Measurements from ENCODE around the gene HCN2. TPM values are rescaled to one million over a fixed set of nuclear protein-coding genes. Genes with fewer than 3 reads are reported as not detected.

Gene HCN2
- total RNA-seq, 1 experiment from 2014 or later = 1.5 TPM

- intact Hi-C loops (cut with micrococcal nuclease; ENCODE audit: unreplicated experiment) = no loop called here
- no peak overlapping the region for H3K27ac ChIP-seq
- no peaks in the 10 kb centered on the region for H3K9me2 ChIP-seq (ENCODE audit: insufficient read depth)
- no peak for DNase-seq
- peaks cover 24% of the 10 kb centered on the region for H3K4me1 ChIP-seq (replicated peaks; ENCODE audit: insufficient read depth)
- H2AFZ ChIP-seq = no peak overlapping the region
- no peaks in the 10 kb centered on the region for H3K79me2 ChIP-seq (ENCODE audit: low read depth)
- H4K20me1 ChIP-seq (ENCODE audit: insufficient read depth) = no peaks in the 10 kb centered on the region
- H3K4me2 ChIP-seq = no peak overlapping the region
- H3K27me3 ChIP-seq (ENCODE audit: insufficient read depth, low read depth) = no peaks in the 10 kb centered on the region
- ChIA-PET POLR2A (ENCODE audit: unreplicated experiment) (no interaction called here), CTCF (no interaction called here)
- no peak for TF ChIP-seq EZH2 (IDR thresholded peaks at IDR 0.05; ENCODE audit: low read depth)
- BruUV-seq (replicated peaks) = no TSS peak
- H3F3A ChIP-seq (ENCODE audit: insufficient read depth, low read depth) = peaks cover 16% of the 10 kb centered on the region; the same call in 1 of the 2 replicates
- H3K4me3 ChIP-seq = no peak overlapping the region
- H3K9me3 ChIP-seq (ENCODE audit: insufficient read depth, low read depth) = no peaks in the 10 kb centered on the region
- no peaks in the 10 kb centered on the region for H3K36me3 ChIP-seq (ENCODE audit: low read depth)
Measured at GRCh38 chr19:560121-560520, 29.6 kb upstream of the HCN2 start.

- Histone ChIP-seq H3K4me3 (no peak overlapping the region), H3F3A (ENCODE audit: insufficient read depth, low read depth) (peaks cover 18% of the 10 kb centered on the region), H3K9me2 (ENCODE audit: insufficient read depth) (no peaks in the 10 kb centered on the region), H2AFZ (no peak overlapping the region), H3K4me1 (replicated peaks; ENCODE audit: insufficient read depth) (no peaks in the 10 kb centered on the region), H3K27ac (no peak overlapping the region), H4K20me1 (ENCODE audit: insufficient read depth) (no peaks in the 10 kb centered on the region), H3K36me3 (ENCODE audit: low read depth) (no peaks in the 10 kb centered on the region), H3K9me3 (ENCODE audit: insufficient read depth, low read depth) (no peaks in the 10 kb centered on the region), H3K4me2 (no peak overlapping the region), H3K79me2 (ENCODE audit: low read depth) (no peaks in the 10 kb centered on the region), H3K27me3 (ENCODE audit: insufficient read depth, low read depth) (no peaks in the 10 kb centered on the region)
- BruUV-seq (replicated peaks) = no TSS peak
- POLR2A ChIA-PET (ENCODE audit: unreplicated experiment) = no interaction called here
- no peak for DNase-seq
- CTCF ChIA-PET = no interaction called here
- no peak for TF ChIP-seq EZH2 (IDR thresholded peaks at IDR 0.05; ENCODE audit: low read depth)
- no peak for TF ChIP-seq CTCF (conservative IDR thresholded peaks at IDR 0.05)
- intact Hi-C loops (cut with micrococcal nuclease; ENCODE audit: unreplicated experiment) = no loop called here
Measured at GRCh38 chr19:566403-566802, 23.3 kb upstream of the HCN2 start.

GRCh38 chr19:566844-567243 lies 22.8 kb upstream of the HCN2 start:
- DNase-seq = no peak
- Histone ChIP-seq H3K4me2 (no peak overlapping the region), H4K20me1 (ENCODE audit: insufficient read depth) (no peaks in the 10 kb centered on the region), H2AFZ (no peak overlapping the region), H3K4me3 (no peak overlapping the region), H3K27ac (no peak overlapping the region), H3K9me3 (ENCODE audit: insufficient read depth, low read depth) (no peaks in the 10 kb centered on the region), H3K79me2 (ENCODE audit: low read depth) (no peaks in the 10 kb centered on the region), H3K36me3 (ENCODE audit: low read depth) (no peaks in the 10 kb centered on the region), H3F3A (ENCODE audit: insufficient read depth, low read depth) (peaks cover 23% of the 10 kb centered on the region), H3K27me3 (ENCODE audit: insufficient read depth, low read depth) (no peaks in the 10 kb centered on the region), H3K9me2 (ENCODE audit: insufficient read depth) (no peaks in the 10 kb centered on the region), H3K4me1 (replicated peaks; ENCODE audit: insufficient read depth) (no peaks in the 10 kb centered on the region)
- no TSS peak for BruUV-seq (replicated peaks)
- ChIA-PET CTCF (no interaction called here), POLR2A (ENCODE audit: unreplicated experiment) (no interaction called here)
- intact Hi-C loops (cut with micrococcal nuclease; ENCODE audit: unreplicated experiment) = no loop called here
- no peak for TF ChIP-seq CTCF (conservative IDR thresholded peaks at IDR 0.05)
- no peak for TF ChIP-seq EZH2 (IDR thresholded peaks at IDR 0.05; ENCODE audit: low read depth)

- Histone ChIP-seq H3K27me3 (ENCODE audit: insufficient read depth, low read depth) (no peaks in the 10 kb centered on the region), H4K20me1 (ENCODE audit: insufficient read depth) (no peaks in the 10 kb centered on the region), H3K4me3 (no peak overlapping the region), H2AFZ (no peak overlapping the region), H3K4me2 (no peak overlapping the region), H3K79me2 (ENCODE audit: low read depth) (no peaks in the 10 kb centered on the region; the same call in 1 of the 2 replicates), H3F3A (ENCODE audit: insufficient read depth, low read depth) (peaks cover 25% of the 10 kb centered on the region), H3K9me3 (ENCODE audit: insufficient read depth, low read depth) (no peaks in the 10 kb centered on the region), H3K9me2 (ENCODE audit: insufficient read depth) (no peaks in the 10 kb centered on the region), H3K27ac (no peak overlapping the region), H3K36me3 (ENCODE audit: low read depth) (no peaks in the 10 kb centered on the region), H3K4me1 (replicated peaks; ENCODE audit: insufficient read depth) (no peaks in the 10 kb centered on the region)
- no TSS peak for BruUV-seq (replicated peaks)
- no peak for DNase-seq
- POLR2A ChIA-PET (ENCODE audit: unreplicated experiment) = no interaction called here
- TF ChIP-seq CTCF (conservative IDR thresholded peaks at IDR 0.05) = no peak
- TF ChIP-seq EZH2 (IDR thresholded peaks at IDR 0.05; ENCODE audit: low read depth) = no peak
- CTCF ChIA-PET = no interaction called here
- intact Hi-C loops (cut with micrococcal nuclease; ENCODE audit: unreplicated experiment) = no loop called here
Measured at GRCh38 chr19:567296-567900, 22.3 kb upstream of the HCN2 start.

Measured in PC-9 (cell line).